ENCODE data around the gene RBMS3.
"Not testable (repeated sequence)": the region's sequence is repeated elsewhere in the genome, so short reads cannot be mapped to it uniquely, and the experiment has no call there.

Gene RBMS3

DNA sequence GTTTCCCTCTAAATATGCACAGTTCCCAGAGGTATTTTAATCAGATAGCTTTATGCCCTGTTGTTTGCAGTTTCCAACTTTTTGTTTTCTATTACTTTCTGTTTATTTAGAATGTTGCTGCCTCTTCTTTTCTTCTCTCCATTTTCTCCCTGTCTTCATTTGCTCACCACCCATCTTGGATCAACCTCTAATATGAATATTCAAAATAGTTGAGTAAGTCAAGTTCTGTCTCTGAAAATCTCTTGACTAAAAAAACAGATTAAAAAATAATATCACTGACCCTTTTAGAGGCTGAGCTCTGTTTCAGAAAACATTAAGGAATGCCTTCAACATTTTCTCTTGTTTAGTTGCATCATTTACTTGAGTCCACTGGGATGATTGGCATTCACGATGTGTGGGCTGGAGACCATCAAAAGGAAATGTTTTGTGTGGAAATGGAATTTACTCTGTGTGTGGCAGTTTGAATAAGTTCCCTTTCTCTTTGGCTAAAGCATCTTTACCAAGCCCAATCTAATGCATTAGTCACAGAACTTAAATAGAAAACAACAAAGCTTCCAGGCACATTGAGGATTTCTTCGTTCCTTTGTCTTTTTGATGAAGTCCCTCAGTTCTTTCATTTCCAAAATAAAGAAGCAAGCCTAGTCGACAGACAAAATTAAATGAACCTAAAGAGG, 691.6 kb downstream of the RBMS3 start:
- FAIRE-seq: no peak

DNA sequence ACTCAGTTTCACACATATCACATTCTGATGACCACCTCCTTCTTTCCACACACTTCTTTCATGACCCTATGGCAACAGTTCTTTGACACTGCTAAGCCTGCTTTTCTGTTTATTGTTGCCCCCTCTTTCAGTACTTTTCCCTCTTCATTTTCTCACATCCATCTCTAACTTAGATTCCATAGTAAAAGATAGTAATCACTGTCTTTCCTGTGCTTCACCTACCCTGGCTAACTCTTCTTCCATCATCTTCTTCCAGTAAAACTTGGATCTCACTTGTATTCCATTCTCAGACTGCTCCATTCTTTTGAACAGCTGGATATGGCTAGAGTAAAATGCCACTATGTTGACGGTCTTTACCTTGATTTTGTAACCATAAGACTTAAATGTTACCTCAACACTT, 692.9 kb downstream of the RBMS3 start:
- no peak for FAIRE-seq

DNA sequence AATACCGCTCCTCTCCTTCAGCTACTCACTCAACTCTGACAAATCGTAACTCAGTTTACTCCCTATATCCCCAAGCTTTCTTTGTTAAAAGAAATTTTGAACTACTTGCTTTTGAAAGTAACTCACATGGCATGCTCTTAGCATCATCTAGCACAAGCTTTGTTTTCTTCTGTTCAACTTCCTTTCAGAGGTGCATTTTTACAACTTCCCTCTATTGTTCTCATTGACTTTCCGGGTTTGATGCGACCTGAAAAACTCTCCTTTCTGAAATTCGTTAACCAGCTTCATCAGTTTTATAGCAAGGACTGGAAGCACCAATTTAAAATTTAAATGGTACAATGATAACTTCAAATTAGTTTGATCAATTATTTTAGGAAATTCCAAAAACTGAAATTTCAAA, 696.0 kb downstream of the RBMS3 start:
- no peak for FAIRE-seq

DNA sequence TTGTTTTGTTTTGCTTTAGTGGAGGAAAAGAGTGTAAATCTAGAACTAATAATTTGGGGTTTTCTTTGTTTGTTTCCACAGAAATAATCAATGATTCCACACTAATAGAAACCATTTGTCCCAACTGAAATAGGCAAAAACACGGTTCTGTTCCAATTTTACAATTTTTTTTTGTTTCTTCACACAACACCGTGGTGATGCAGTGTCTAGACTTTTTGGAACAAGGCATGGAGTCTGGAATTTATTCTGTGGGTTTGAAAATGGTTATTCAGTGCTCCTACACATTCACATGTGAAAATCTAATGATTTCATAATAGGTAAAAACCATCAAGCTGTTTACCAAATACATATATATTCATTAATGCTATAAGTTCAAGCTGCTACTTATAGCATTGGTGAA, 696.5 kb downstream of the RBMS3 start:
- no peak for FAIRE-seq

DNA sequence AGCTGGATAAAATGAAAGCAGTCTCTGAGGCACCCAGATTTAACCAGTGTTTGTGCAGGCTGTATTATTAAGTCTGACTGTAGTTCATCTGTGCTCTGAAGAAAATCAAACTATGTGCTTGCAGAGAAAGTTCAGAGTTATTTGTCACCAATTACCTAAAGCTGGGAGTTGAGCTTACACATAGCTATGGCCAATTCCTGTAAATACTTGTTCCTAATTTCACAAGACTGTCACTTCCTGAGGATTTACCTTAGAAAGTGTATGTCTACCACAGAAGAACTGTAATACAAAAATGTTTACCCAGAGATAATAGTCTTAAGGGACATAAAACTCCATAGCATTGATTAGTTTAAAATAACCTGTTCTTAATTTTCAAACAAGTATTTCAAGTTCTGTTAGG, 697.2 kb downstream of the RBMS3 start:
- FAIRE-seq: no peak

DNA sequence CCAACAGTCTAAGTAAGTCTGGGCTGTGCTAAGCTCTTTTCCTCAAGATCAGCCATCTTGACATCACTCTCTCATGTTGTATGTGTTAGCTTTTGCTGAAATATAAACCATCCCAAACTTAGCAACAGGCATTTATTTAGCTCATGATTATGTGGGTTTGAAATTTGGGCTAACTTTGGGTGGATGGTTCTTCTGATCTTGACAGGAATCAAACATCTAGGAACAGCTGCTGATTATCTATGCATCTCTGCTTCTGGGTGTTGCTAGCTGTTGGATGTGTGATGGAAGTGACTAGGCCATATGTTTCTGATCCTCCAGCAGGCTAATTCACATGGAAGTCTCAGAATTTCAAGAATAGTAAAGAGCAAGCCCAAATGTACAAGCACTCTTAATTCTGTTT, 710.3 kb downstream of the RBMS3 start:
- FAIRE-seq: no peak

DNA sequence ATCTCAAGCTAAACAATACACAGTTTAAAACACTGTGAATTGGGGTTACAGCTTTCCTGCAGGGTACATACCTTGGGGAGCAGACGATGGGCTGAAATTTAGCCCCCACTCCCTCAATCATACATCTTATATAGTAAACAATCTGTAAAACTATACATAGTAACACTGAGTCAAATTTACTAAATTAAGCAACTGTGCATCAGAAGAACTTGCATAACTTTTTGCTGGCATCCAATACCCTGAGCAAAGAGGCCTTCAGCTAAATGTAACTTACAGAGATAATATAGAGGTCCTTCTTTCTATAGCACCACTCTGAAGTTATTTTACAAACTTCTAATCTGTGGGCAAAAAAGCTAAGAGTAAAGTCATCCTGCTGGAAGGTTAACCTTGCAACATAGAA, 721.9 kb downstream of the RBMS3 start:
- FAIRE-seq: no peak

DNA sequence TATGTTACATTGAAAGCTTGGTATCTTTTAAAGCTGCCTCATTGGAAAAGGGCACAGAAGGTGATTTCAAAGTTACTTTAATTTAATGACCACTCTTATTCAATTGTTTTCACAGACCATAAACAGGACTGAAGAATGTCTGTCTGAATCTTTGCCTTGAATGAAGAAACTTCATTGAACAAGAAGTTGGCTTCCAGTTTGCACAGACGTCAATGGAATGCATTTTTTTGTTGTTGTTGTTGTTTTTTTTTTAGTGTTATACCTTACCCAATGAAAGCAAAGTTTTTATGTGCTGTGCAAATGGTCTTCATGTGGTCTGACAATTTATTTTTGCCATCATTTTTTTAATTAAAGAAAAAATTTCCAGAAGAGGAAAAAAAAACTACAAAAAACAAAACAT, 722.9 kb downstream of the RBMS3 start:
- no peak for FAIRE-seq

DNA sequence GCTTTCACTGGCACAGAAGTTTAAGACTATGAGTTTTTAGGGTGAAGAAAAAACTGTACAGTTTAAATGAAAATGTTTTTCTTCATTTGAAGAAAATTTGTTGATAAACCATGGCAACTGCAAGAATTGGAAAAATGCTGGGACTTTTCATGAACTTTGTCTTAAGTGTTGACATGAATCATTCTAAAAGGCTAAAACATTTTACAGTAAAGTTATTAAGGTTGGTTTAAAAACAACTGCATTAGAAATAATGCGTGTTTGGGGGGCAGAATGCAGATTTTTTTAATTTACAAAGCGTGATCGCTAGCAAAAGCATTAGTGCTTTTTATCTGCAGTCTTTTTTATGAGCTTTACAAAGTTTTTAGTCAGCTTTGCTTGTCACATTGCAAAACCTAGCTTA, 723.6 kb downstream of the RBMS3 start:
- FAIRE-seq: no peak

DNA sequence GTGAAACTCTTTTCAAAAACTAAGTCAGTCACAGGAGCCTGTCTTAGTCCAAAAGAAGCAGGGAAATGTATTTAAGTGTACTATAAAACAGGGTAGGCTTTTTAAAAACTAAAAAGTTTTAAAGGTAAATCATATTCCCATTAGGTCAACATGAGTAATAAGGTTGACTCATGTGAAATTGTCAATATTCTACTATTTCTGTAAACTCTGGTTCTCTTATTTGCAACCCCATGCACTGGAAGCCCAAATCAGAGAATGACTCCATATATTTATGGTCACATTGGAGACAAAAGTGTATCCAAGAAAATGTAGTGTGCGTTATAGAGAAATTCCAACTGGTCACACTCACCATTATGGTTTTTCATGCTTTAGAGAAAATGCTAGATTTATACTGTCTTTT, 725.2 kb downstream of the RBMS3 start:
- FAIRE-seq: no peak

DNA sequence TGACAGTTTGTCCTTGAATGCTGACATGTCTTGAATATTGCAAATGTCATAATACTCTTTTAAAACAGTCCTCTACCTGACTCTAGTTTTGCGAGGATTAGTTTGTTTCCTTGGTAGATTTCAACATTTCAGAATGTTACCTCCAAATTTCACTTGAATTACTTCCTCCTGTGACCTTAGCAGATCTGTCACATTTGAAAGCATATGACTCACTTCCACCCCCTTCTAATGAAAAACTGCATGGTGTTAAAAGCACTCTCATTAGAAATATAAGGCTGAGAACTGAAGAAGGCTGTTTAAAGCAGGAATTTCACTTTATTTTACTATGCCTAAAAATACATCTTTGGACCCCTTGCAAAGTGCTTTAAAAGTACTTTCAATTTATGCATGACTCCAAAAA, 726.8 kb downstream of the RBMS3 start:
- FAIRE-seq: no peak

DNA sequence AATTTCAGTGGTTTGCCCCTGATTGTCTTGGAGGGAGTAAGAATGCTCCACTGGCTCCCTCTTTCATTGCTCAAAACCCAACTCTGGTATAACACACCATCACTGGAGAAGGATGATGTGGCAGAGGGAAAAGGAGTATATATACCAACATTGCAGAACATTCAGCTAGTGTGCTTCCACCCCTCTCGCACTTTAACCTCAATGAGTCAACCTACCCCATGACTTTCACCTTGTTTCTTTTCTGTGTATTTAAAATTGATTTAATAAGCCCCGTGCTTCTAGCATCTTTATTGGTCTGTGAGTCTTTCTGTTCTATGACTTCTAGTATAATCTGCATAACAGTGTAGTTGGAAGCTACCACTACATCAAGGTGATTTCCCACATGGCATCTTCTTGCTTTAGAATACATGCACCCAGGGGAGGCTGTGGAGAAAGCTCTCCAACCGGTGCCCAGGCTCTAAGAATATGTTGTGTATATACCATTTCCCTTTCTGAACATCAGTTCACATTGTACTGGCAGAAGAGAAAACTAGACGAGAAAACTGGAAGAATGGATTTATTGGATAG, 730.4 kb downstream of the RBMS3 start:
- FAIRE-seq: no peak

DNA sequence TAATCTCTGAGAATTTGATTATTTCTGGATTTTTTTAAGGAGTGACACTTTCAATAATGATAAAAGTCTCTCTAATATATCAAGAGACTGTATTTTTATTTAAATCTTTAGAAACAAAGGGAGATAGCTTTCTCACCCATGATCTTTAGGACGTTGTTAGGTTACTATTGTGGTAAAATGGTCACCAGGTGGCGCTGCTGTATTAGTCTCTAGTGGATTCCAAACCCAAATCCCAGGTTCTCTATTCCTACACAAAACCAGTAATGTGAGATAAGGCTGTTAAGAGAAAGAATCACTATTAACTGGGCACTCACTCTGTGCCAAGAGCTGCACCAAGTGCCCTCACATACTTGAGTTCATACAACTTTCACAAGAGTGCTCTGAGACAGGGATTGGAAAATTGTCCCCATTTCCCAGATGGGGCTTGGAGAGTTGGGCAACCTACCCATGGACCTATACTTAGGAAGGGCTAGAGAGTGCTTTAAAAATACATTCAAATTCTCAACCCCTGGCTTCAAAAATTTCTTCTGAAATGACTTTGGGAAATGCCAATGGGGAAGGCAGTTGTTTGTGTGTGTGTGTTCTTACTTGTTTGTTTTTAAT, 732.2 kb downstream of the RBMS3 start:
- FAIRE-seq: peak; percentile 38

DNA sequence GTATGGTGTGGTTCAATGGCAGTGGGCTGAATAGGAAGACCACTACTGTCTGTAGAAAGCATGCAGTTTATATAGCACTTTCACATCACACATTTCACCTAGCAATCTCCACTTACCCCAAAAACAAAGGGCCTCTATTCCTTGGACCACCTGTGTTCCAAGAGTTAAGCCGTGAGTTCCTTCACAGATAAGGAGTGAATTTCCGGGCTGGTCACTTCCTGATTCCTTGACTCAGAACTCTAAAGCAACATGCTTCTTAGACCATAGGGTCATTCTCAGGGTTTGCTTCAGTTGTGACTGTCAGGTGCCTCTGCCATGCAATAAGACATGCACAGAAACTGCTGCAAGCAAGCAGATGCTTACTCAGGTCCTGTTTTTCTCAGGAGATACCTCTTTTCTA, 737.0 kb downstream of the RBMS3 start:
- no peak for FAIRE-seq

DNA sequence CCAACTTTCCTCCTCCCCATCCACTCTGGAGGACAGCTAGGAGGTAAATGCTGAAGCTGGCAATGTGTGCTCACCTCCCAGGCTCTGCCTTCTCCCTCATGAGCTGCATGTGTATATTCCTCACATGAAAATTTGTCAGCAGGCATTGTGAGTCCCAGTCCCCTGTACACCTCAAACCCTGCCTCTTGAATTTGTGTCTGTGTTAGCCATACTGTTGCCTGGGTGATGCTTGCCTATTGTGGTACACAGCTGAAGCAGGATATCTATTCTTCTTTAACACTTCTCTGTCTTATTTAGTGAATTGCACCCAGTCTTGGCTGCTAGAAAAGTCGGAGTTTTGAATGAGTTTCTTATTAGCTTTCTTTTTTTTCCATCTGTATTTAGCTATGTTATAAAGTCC, 739.5 kb downstream of the RBMS3 start:
- no peak for FAIRE-seq

DNA sequence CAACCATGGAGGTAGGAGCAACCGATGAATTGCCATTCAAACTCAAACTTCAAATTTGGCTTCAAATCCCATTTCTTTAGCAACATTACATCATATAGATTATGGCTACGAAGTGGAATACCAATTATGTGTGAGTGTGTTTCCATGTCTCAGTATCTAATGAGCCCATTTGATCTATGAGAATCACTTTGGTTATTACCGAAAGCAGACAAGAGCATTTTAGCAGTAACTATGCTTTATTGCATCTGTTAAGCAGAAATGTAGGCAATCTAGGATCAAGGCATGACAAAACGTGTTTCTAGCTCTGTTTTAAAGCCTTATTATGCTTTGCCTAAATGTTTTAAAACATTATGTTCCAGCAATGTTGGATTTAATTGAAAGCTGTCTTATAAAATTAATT, 743.6 kb downstream of the RBMS3 start:
- no peak for FAIRE-seq

DNA sequence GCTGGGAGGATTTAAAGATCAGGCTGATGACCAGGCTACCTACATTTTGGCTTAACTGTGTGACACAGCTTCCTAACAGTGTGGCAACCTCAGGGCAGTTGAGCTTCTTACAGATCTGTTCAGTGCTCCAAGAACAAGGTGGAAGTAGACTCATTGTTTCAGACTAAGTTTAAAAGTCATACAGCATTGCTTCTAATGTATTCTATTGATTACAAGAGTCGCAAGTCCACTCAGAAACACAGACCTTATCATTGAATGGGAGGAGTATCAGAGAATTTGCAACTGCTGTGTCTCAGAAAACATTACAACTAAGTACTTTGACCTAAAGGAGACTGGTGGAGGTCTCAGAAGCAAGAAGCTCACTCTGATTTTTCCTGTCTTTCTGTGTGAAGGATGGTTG, 746.0 kb downstream of the RBMS3 start:
- FAIRE-seq: no peak

DNA sequence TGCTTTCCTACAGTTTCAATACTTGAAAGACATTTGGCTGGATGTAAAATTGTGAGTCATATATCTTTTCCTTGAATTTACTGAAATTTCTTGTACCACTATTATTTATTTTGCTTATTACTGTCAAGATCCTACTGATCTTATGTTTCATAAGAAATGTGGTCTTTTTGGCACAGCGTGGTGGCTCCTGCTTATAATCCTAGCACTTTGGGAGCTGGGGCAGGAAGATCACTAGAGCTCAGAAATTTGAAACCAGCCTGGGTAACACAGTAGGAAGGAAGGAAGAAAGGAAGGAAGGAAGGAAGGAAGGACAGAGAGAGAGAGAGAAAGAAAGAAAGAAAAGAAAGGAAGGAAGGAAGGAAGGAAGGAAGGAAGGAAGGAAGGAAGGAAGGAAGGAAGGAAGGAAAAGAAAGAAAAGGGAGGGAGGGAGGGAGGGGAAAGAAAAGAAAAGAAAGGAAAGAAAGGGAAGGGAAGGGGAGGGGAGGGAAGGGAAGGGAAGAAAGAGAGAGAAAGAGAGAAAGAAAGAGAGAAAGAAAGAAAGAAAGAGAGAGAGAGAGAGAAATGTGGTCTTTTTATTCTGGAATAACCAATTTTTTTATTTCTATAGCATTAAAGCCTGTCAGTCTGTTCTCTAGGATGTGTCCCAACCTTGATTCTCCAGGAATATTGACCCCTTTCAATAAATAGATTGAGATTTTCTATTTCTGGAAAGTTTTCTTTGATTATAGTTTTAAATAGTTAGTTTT, 753.5 kb downstream of the RBMS3 start:
- no peak for FAIRE-seq

DNA sequence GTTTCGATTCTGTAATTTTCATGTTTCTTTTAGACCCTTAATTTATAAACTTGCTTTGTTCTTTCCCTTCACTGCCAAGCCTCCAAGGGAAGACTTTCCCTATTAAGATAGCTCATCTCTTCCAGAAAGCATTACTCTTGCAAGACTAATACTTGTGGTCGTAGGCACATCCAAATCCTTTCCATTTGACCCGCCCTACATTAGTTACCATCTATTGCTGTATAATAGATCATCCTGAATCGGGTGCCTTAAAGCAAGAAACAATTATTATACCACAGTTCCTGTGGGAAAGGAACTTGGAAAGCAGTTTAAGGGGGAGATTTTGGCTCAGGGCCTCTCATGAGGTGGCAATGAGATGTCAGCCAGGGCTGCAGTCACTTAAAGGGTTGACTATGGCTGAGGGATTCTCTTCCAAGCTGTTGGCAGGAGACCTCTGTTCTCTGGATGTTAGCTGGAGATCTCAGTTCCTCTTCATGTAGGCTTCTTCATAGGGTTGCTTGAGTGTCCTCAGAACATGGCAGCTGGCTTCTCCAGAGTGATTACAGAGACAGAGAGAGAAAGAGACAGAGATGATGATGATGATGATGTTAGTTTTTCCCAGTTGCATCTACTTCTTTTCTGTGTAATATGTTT, 755.2 kb downstream of the RBMS3 start:
- no peak for FAIRE-seq

DNA sequence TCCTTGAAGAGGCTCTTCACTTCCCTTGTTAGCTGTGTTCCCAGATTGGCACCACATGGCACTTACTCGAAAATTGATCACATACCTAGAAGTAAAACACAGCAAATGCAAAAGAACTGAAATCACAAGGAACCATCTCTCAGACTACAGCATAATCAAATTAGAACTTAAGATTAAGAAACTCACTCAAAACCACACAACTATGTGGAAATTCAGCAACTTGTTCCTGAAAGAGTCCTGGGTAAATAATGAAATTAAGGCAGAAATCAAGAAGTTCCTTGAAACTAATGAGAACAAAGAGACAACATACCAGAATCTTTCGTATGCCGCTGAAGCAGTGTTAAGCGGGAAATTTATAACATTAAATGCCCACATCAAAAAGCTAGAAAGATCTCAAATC, 759.3 kb downstream of the RBMS3 start:
- peak; percentile 55 for FAIRE-seq

DNA sequence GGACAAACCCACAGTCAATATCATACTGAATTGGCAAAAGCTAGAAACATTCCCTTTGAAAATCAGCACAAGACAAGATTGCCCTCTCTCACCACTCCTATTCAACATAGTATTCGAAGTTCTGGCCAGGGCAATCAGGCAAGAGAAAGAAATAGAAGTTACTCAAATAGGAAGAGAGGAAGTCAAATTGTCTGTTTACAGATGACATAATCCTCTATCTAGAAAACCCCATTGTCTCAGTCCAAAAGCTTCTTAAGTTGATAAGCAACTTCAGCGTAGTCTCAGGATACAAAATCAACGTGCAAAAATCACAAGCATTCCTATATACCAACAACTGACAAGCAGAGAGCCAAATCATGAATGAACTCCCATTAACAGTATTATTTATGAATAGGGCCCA, 760.6 kb downstream of the RBMS3 start:
- not testable (repeated sequence) for FAIRE-seq

DNA sequence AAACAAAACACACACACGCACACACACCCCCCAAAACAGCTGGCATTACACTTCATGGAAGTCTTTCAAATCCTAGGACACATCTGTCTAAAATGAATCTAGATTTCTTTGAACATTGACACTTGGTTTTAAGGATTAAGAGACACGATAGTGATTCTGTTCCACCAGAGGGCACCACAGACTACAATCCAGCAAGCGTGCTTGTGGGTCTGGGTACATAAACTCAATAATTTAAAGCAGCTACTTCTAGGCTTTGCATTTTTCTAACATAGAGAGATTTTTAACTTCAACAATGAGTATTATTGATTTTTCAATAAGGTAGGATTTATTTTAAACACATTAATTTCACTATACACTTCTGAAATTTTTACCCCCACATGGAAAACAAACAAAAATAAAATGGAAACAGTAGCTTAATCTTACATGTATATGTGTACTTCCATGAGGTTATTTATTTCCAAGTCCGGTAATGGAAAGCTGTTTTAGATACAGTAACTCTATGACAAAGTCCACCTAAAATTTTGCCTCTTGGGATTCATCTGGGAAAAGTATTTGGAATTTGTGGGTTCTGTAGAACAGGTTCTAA, 761.5 kb downstream of the RBMS3 start:
- peak; percentile 24 for FAIRE-seq

DNA sequence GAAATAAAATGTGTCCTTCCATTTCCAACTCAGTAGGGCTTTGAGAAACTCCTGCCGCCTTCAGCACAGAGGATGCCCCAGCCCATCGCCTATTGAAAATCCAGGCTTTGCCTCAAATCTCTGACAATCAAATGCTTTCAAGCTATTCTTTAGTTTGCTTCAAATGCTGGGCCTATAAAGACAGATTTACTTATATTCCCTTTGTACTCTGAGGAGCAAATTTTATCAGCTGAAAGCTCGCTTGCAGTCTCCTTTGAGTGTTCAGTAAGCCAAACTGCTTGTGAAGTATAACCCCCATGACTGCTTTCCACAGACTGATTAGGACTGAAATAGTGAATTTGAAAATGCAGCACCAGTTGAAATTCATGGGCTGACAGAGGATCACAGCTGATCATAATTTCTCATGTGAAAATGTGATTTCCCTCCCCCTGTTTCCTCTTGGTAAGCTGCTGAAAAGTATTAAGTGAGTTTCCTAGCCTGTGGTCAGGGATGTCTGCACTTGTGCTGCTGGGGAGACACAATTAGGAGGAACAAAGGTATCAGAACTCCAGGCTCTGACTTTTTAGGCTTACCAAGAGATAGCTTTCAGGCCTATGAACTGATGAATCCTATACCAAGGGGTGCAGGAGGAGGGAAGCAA, 762.2 kb downstream of the RBMS3 start:
- FAIRE-seq: no peak
